ENCODE results near the gene PZP. TPM values are rescaled to one million over a fixed set of nuclear protein-coding genes. Genes with fewer than 3 reads are reported as not detected.

PZP gene
- total RNA-seq: 0.94 and 1.1 TPM in 2 replicates

GRCh38 chr12:9208229-9208628, at the start of gene PZP:
Gene PZP (minus strand): TSS chr12:9208395. CDS start chr12:9208341, 54 bp downstream.

DNA sequence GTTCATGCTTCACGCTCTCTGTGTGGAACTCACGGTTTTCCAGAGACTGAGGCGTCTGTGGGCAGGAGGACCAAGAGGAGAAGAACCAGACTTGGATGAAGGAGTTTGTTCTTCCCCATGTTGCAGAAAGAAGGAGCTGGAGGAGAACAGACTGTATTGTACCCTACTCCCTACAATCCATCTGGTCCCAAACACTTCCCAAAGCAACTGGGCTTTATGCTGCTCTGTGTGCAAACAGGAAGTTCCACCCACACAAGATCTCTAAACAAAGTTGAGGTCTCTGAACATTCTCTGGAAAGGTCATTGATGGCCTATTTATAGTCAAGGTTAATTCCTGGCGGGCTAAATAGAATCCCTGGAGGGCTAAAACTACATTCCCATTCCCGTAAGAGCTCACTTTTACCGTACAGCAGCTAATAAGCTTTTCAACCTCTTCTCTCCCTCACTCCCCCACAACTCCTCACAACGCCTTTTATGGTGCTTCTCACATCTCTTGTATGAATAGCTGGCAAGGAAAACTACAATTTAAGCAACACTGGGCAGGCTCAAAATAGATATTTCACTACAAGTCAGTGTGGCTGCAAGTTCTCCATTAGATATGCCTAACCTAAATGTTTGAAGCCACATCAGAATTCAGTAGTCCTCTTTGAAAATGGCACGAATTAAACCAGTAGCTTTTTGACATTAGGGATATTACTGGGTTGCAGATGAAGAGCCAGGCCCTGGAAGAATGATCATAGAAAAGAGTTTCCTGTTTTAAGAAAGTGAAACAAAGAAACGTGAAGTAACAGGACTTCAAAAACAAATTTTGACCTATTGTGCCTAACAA, 92.2 kb downstream of the PZP start, which contains the start of gene A2M:
Gene A2M (minus strand): TSS at position 189 of the 829 bp plus-strand sequence. CDS start 70 bp downstream, at position 119.

Other genes with a start within 250 kb of the PZP start
- 0.25 and 0.65 TPM in 2 replicates for gene KLRG1, start 218.8 kb downstream of the PZP start, total RNA-seq
- gene A2M, start 92.5 kb downstream of the PZP start, total RNA-seq: 81.1 and 198 TPM in 2 replicates